SK-N-DZ (cell line): ENCODE data around the gene CDK17.
"Not testable (repeated sequence)": the region's sequence is repeated elsewhere in the genome, so short reads cannot be mapped to it uniquely, and the experiment has no call there.

Experiments
- DNase-seq: peaks from one replicate; pipeline ENCODE4 v3.0.0-alpha.2; 2015; ENCODE audit warnings: low spot score

The CDK17 gene

GRCh38 chr12:96356831-96357230, 43.4 kb downstream of the CDK17 start:
- DNase-seq, result no peak

GRCh38 chr12:96354844-96355534, 45.2 kb downstream of the CDK17 start:
- DNase-seq, result peak; percentile 5

GRCh38 chr12:96354326-96354725, 45.9 kb downstream of the CDK17 start:
- DNase-seq, result no peak

GRCh38 chr12:96352161-96352835, 47.9 kb downstream of the CDK17 start:
- no peak for DNase-seq

GRCh38 chr12:96350982-96351381, 49.3 kb downstream of the CDK17 start:
- DNase-seq, result no peak

- DNase-seq, result no peak
Measured at GRCh38 chr12:96347130-96347699, 53.0 kb downstream of the CDK17 start.

- not testable (repeated sequence) for DNase-seq
Measured at GRCh38 chr12:96346716-96347115, 53.5 kb downstream of the CDK17 start.

- no peak for DNase-seq
Measured at GRCh38 chr12:96344124-96344695, 56.0 kb downstream of the CDK17 start.

GRCh38 chr12:96343347-96343954, 56.8 kb downstream of the CDK17 start:
- no peak for DNase-seq

- not testable (repeated sequence) for DNase-seq
Measured at GRCh38 chr12:96339666-96340065, 60.6 kb downstream of the CDK17 start.

- DNase-seq, result no peak
Measured at GRCh38 chr12:96338852-96339471, 61.3 kb downstream of the CDK17 start.

- DNase-seq, result no peak
Measured at GRCh38 chr12:96337953-96338352, 62.3 kb downstream of the CDK17 start.

- no peak for DNase-seq
Measured at GRCh38 chr12:96336489-96336888, 63.8 kb downstream of the CDK17 start.

- no peak for DNase-seq
Measured at GRCh38 chr12:96335270-96335669, 65.0 kb downstream of the CDK17 start.

- DNase-seq, result no peak
Measured at GRCh38 chr12:96334502-96334901, 65.7 kb downstream of the CDK17 start.

GRCh38 chr12:96329545-96329944, 70.7 kb downstream of the CDK17 start:
- no peak for DNase-seq

GRCh38 chr12:96329018-96329417, 71.2 kb downstream of the CDK17 start:
- no peak for DNase-seq

GRCh38 chr12:96327889-96328288, 72.3 kb downstream of the CDK17 start:
- DNase-seq, result no peak

GRCh38 chr12:96327346-96327745, 72.9 kb downstream of the CDK17 start:
- no peak for DNase-seq

- no peak for DNase-seq
Measured at GRCh38 chr12:96326628-96327227, 73.5 kb downstream of the CDK17 start.

- no peak for DNase-seq
Measured at GRCh38 chr12:96323906-96324305, 76.3 kb downstream of the CDK17 start.
